Activated CD4-positive, alpha-beta T cell treated with anti-CD3 and anti-CD28 coated beads, Interleukin-2, amount 10 ng/mL, durations not matched to agents 7 days and 5 days (primary cell): ENCODE measurements around the gene PPP1R18. TPM values are rescaled to one million over a fixed set of nuclear protein-coding genes. Genes with fewer than 3 reads are reported as not detected.
"Not testable (repeated sequence)": the region's sequence is repeated elsewhere in the genome, so short reads cannot be mapped to it uniquely, and the experiment has no call there.

Experiments
- CTCF ChIA-PET: fragments of 350-600 bp; sonication (Branson Sonifier 250); formaldehyde crosslinking; loops from one replicate; lab custom pipeline; 2021; ENCODE audit warnings: antibody characterized with exemption; lab: Charles Lee
- POLR2A ChIA-PET: fragments of 350-600 bp; sonication (Branson Sonifier 250); formaldehyde crosslinking; loops from one replicate; lab custom pipeline; 2021; ENCODE audit warnings: antibody characterized with exemption; lab: Charles Lee
- DNase-seq: peaks from one replicate; pipeline ENCODE4 v3.0.0-alpha.2; 2020
- H3K27ac Mint-ChIP-seq: one replicate; pipeline ENCODE4 v1.8.0; 2021; ENCODE audit warnings: mild to moderate bottlenecking, moderate library complexity, mixed read lengths
- H3K27me3 Mint-ChIP-seq: one replicate; pipeline ENCODE4 v1.8.0; 2021; ENCODE audit warnings: mixed read lengths
- H3K36me3 Mint-ChIP-seq: one replicate; pipeline ENCODE4 v1.8.0; 2021; ENCODE audit warnings: low read depth, mixed read lengths
- H3K4me1 Mint-ChIP-seq: one replicate; pipeline ENCODE4 v1.8.0; 2021; ENCODE audit warnings: mixed read lengths
- H3K4me3 Mint-ChIP-seq: one replicate; pipeline ENCODE4 v1.8.0; 2021; ENCODE audit warnings: mild to moderate bottlenecking, moderate library complexity, mixed read lengths
- H3K9me3 Mint-ChIP-seq: one replicate; pipeline ENCODE4 v1.8.0; 2021; ENCODE audit warnings: mixed read lengths
- total RNA-seq, 2 experiments: library from RNA; stranded (reverse); gene quantifications; one replicate each; pipeline ENCODE4 v1.2.3, GENCODE V29; 2021

PPP1R18 gene
- total RNA-seq, 2 experiments from 2014 or later = 243 to 272 TPM

GRCh38 chr6:30670760-30671527 is 15.5 kb downstream of the PPP1R18 start:
- CTCF ChIA-PET = interaction anchor here (1.4 to 3.0 kb wide), 5 partner anchors 10 to 123 kb away, joined by 3 to 20 read pairs (median 13); no protein-coding TSS in a partner anchor
- peak overlapping the region; percentile 15 for H3K27ac Mint-ChIP-seq
- peak overlapping the region; percentile 91 for H3K4me3 Mint-ChIP-seq

GRCh38 chr6:30666300-30666699 is 20.1 kb downstream of the PPP1R18 start:
- CTCF ChIA-PET = interaction anchor here (0.6 to 2.3 kb wide), 4 partner anchors 13 to 44 kb away, joined by 3 to 11 read pairs (median 4); no protein-coding TSS in a partner anchor
- POLR2A ChIA-PET, H3K4me3 Mint-ChIP-seq, H3K9me3 Mint-ChIP-seq, DNase-seq, H3K27me3 Mint-ChIP-seq: not testable (repeated sequence)
- Mint-ChIP-seq H3K27ac (peak overlapping the region; percentile 28), H3K36me3 (peaks cover 51% of the 10 kb centered on the region), H3K4me1 (peaks cover 29% of the 10 kb centered on the region)

More at GRCh38 chr6:30670760-30671527, 15.5 kb downstream of the PPP1R18 start:
- peaks cover 29% of the 10 kb centered on the region for H3K36me3 Mint-ChIP-seq
- no peaks in the 10 kb centered on the region for H3K27me3 Mint-ChIP-seq
- no peaks in the 10 kb centered on the region for H3K9me3 Mint-ChIP-seq
- POLR2A ChIA-PET = no interaction called here
- H3K4me1 Mint-ChIP-seq = peaks cover 42% of the 10 kb centered on the region
- DNase-seq = no peak

- H3K27ac Mint-ChIP-seq = no peak overlapping the region
- H3K4me1 Mint-ChIP-seq = peaks cover 19% of the 10 kb centered on the region
- H3K27me3 Mint-ChIP-seq = no peaks in the 10 kb centered on the region
- no peaks in the 10 kb centered on the region for H3K9me3 Mint-ChIP-seq
- ChIA-PET CTCF (interaction anchor here (0.8 to 2.3 kb wide), 9 partner anchors 12 to 129 kb away, joined by 3 to 11 read pairs (median 4); partner anchors contain the start of gene MDC1), POLR2A (no interaction called here)
- peaks cover 45% of the 10 kb centered on the region for H3K36me3 Mint-ChIP-seq
- no peak overlapping the region for H3K4me3 Mint-ChIP-seq
- DNase-seq = no peak
Measured at GRCh38 chr6:30664994-30665767, 21.3 kb downstream of the PPP1R18 start.

GRCh38 chr6:30657922-30658321 is 28.5 kb downstream of the PPP1R18 start:
- H3K4me1 Mint-ChIP-seq, H3K27me3 Mint-ChIP-seq, H3K9me3 Mint-ChIP-seq, H3K4me3 Mint-ChIP-seq, H3K27ac Mint-ChIP-seq, DNase-seq, POLR2A ChIA-PET: not testable (repeated sequence)
- H3K36me3 Mint-ChIP-seq = peaks cover 47% of the 10 kb centered on the region
- CTCF ChIA-PET = interaction anchor here (1.3 to 2.5 kb wide), 4 partner anchors 9 to 73 kb away, joined by 3 to 5 read pairs (median 5); partner anchors contain the start of gene DHX16

- peaks cover 2% of the 10 kb centered on the region for H3K4me1 Mint-ChIP-seq
- POLR2A ChIA-PET = no interaction called here
- CTCF ChIA-PET = interaction anchor here (0.8 to 1.7 kb wide), 5 partner anchors 14 to 65 kb away, joined by 3 to 5 read pairs (median 4); partner anchors contain the start of gene DHX16
- H3K36me3 Mint-ChIP-seq = peaks cover 43% of the 10 kb centered on the region
- no peaks in the 10 kb centered on the region for H3K9me3 Mint-ChIP-seq
- H3K27me3 Mint-ChIP-seq = no peaks in the 10 kb centered on the region
- no peak overlapping the region for H3K4me3 Mint-ChIP-seq
- DNase-seq = no peak
- no peak overlapping the region for H3K27ac Mint-ChIP-seq
Measured at GRCh38 chr6:30657454-30657853, 29.0 kb downstream of the PPP1R18 start.

- Mint-ChIP-seq H3K27me3 (no peaks in the 10 kb centered on the region), H3K4me3 (no peak overlapping the region), H3K27ac (no peak overlapping the region), H3K36me3 (peaks cover 43% of the 10 kb centered on the region), H3K4me1 (peaks cover 2% of the 10 kb centered on the region), H3K9me3 (no peaks in the 10 kb centered on the region)
- ChIA-PET CTCF (interaction anchor here (0.8 to 1.5 kb wide), 6 partner anchors 13 to 115 kb away, joined by 3 to 4 read pairs (median 3); no protein-coding TSS in a partner anchor), POLR2A (no interaction called here)
- DNase-seq = no peak
Measured at GRCh38 chr6:30656513-30656912, 29.9 kb downstream of the PPP1R18 start.

GRCh38 chr6:30655743-30656094 is 30.7 kb downstream of the PPP1R18 start:
- Mint-ChIP-seq H3K4me3 (no peak overlapping the region), H3K9me3 (no peaks in the 10 kb centered on the region), H3K27ac (no peak overlapping the region), H3K4me1 (peaks cover 2% of the 10 kb centered on the region), H3K36me3 (peaks cover 48% of the 10 kb centered on the region), H3K27me3 (no peaks in the 10 kb centered on the region)
- DNase-seq = no peak
- CTCF ChIA-PET = interaction anchor here (0.9 to 1.5 kb wide), 4 partner anchors 23 to 115 kb away, joined by 3 to 4 read pairs (median 3); no protein-coding TSS in a partner anchor
- POLR2A ChIA-PET = no interaction called here

- DNase-seq = no peak
- no peaks in the 10 kb centered on the region for H3K27me3 Mint-ChIP-seq
- CTCF ChIA-PET = interaction anchor here (1.0 to 1.2 kb wide), 2 partner anchors 45 to 114 kb away, joined by 3 read pairs; no protein-coding TSS in a partner anchor
- POLR2A ChIA-PET = interaction anchor here (0.6 kb wide), 1 partner anchor 45 kb away, joined by 3 read pairs; no protein-coding TSS in a partner anchor
- no peaks in the 10 kb centered on the region for H3K9me3 Mint-ChIP-seq
- H3K27ac Mint-ChIP-seq = no peak overlapping the region
- peaks cover 2% of the 10 kb centered on the region for H3K4me1 Mint-ChIP-seq
- no peak overlapping the region for H3K4me3 Mint-ChIP-seq
- H3K36me3 Mint-ChIP-seq = peaks cover 48% of the 10 kb centered on the region
Measured at GRCh38 chr6:30654798-30655742, 31.4 kb downstream of the PPP1R18 start.

- ChIA-PET POLR2A (interaction anchor here (0.7 kb wide), 1 partner anchor 21 kb away, joined by 4 read pairs; no protein-coding TSS in a partner anchor), CTCF (interaction anchor here (0.6 to 1.3 kb wide), 3 partner anchors 19 to 80 kb away, joined by 3 to 4 read pairs (median 3); no protein-coding TSS in a partner anchor)
- Mint-ChIP-seq H3K36me3 (peaks cover 35% of the 10 kb centered on the region), H3K27me3 (no peaks in the 10 kb centered on the region), H3K4me1 (peaks cover 16% of the 10 kb centered on the region), H3K4me3 (no peak overlapping the region), H3K9me3 (no peaks in the 10 kb centered on the region), H3K27ac (no peak overlapping the region)
- no peak for DNase-seq
Measured at GRCh38 chr6:30651143-30651542, 35.3 kb downstream of the PPP1R18 start.

GRCh38 chr6:30647242-30648116 is 39.0 kb downstream of the PPP1R18 start:
- POLR2A ChIA-PET = no interaction called here
- H3K4me3 Mint-ChIP-seq = peak overlapping the region; percentile 85
- peak overlapping the region; percentile 94 for H3K27ac Mint-ChIP-seq
- no peaks in the 10 kb centered on the region for H3K27me3 Mint-ChIP-seq
- peaks cover 22% of the 10 kb centered on the region for H3K36me3 Mint-ChIP-seq
- H3K9me3 Mint-ChIP-seq = no peaks in the 10 kb centered on the region
- peaks cover 29% of the 10 kb centered on the region for H3K4me1 Mint-ChIP-seq
- CTCF ChIA-PET = no interaction called here
- DNase-seq = peak; percentile 74
